GM10266 (cell line): ENCODE measurements around the gene CD300H.
A peak's percentile ranks its signal among the peaks of the same experiment; 100 is the strongest.

Source experiments
- DNase-seq: peaks from one replicate; pipeline ENCODE4 v3.0.0; 2012; ENCODE audit errors: extremely low spot score
- CTCF ChIP-seq: IDR thresholded peaks from 2 replicates; pipeline ENCODE4 v1.5.1; 2012; ENCODE audit warnings: mild to moderate bottlenecking, low read depth; ENCODE audit not compliant: control insufficient read depth, insufficient read depth; ENCODE audit errors: missing control alignments

Gene CD300H

DNA sequence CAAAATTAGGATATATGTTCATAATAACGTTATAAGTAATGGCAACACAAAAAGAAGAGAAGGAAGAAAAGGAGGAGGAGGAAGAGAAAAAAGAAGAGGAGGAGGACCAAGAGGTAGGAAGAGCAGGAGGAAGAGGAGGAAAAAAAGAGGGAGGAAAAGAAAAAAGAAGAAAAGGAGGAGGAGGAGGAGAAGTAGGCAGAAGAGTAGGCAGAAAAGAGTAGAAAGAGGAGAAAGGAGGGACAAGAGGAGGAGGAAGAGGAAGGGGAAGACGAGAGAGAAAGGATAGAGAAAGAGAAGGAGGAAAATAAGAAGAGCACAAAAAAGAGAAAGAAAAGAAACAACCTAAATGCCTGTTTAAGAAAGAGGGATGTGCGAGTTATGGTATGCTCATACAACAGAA lies 30.4 kb downstream of the CD300H start:
- no peak for DNase-seq
- no peak for TF ChIP-seq CTCF

DNA sequence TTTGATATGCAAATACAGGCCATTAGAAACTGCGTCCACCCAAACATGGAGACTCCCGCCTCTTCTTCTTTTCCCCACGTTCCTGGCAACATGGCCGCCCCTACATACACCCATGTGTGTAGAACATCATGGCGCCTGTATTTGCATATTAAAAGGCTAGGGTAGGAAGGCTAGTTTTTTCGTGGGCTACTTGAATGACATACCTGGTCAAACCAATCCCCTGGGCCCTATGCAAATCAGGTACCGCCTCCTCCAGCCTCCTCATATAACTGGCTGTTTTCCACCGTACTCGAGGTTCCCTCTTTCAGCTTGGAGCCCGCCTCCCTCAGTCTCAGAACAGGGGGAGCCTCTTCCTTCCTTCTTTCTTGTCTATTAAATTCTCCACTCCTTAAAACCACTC lies 35.2 kb downstream of the CD300H start:
- no peak for TF ChIP-seq CTCF
- no peak for DNase-seq

DNA sequence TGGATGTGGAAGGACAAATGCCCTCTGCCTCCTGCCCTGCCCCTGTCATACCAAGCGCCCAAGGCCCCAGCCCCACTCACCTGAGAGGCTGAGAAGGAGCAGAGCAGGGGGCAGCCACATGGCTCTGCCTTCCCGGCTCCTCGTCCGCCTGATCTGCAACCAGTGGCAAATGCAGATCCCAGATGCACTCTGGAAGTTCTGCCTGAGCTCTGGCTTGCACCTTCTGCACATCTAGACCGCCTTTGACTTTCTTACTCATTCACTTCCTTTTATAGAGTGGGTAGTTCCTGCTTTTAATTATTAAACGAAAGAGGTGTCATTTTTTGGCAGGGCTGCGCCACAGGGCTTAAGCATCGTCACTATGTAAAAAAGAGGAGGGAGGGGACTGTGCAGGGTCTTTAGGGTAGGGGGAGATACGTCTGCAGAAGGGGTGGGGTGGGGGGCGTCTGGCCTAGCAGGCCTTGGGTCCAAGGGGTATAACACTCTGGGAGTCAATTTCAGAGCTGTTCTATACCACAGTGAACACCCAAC lies 36.0 kb downstream of the CD300H start, which contains the start of gene CD300LB:
TSS of gene CD300LB (minus strand) at position 245 of the 531 bp plus-strand sequence. CDS start at position 120, 125 bp downstream.
- DNase-seq: no peak

DNA sequence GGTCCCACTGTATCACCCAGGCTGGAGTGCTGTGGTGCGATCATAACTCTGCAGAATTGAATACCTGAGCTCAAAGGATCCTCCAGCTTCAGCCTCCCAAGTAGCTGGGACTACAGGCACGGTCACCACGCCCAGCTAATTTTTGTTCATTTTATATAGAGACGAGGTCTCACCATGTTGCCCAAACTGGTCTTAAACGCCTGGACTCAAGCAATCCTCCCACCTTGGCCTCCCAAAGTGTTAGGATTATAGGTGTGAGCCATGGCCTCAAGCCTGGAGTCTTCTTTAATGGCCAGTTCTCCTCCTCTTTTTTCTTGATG lies 36.5 kb downstream of the CD300H start:
- no peak for DNase-seq
- TF ChIP-seq CTCF: no peak

More for the DNA sequence above, 36.0 kb downstream of the CD300H start, which contains the start of gene CD300LB:
- TF ChIP-seq CTCF: no peak

DNA sequence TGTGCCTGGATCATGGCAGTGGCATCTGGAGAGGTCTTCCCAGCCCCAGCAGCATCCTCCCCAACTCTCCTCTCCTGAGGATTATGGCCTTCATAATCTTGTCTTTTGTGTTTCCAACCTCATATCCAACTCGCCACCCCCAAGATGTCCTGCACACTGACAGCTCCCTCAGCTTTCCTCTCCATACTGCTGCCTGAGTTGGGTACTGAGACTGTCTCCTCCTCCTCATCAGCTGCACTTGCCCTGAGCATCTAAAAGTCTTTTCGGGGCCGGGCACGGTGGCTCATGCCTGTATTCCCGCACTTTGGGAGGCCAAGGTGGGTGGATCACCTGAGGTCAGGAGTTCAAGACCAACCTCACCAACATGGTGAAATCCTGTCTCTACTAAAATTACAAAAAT lies 38.1 kb downstream of the CD300H start:
- TF ChIP-seq CTCF: no peak
- DNase-seq: no peak

DNA sequence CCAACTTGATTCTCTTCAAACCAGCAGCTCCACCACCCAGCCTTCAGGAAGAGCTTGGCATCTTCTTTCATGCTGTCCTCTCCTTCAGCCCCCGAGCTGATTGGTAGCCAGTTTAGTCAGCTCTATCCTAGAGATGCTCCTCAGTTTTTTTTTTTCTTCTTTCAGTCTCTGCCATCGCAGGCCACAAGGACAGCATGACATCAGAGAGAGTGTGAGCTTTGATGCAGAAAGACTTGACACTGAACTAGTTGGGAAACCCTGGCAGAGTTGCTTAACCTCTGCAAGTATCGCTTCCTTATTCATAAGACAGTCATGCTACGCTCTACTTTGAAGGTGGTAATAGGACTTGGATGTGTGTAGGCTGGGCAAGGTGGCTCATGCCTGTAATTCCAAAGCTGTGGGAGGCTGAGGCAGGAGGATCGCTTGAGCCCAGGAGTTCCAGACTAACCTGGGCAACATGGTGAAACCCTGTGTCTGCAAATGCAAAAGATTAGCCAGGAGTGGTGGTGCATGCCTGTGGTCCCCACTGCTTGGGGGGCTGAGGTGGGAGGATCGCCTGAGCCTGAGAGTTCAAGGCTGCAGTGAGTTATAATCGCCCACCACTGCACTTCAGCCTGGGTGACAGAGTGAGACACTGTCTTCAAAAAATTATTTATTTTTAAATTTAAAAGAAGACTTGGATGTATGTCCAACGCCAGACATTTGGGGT lies 38.7 kb downstream of the CD300H start:
- no peak for TF ChIP-seq CTCF
- peak; percentile 57 for DNase-seq

DNA sequence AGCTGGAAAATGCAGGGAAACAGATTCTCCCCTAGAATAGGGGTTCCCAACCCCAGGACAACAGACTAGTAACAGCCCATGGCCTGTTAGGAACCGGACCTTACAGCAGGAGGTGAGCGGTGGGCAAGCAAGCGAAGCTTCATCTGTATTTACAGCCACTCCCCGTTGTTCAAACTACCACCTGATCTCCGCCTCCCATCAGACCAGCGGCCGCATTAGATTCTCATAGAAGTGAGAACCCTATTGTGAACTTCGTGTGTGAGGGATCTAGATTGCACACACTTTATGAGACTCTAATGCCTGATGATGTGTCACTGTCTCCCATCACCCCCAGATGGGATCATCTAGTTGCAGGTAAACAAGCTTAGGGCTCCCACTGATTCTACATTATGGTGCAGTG lies 39.6 kb downstream of the CD300H start:
- no peak for TF ChIP-seq CTCF
- DNase-seq: no peak
